Hematopoietic multipotent progenitor cell treated with erythropoietin and hydrocortisone succinate and interleukin-3 and kit ligand, for 17 days (in vitro differentiated cells): ENCODE data around the gene LRIG1.

ENCODE experiments used
- DNase-seq: peaks from one replicate; pipeline ENCODE4 v3.0.0-alpha.2; 2015; ENCODE audit warnings: low spot score

Gene LRIG1

DNA sequence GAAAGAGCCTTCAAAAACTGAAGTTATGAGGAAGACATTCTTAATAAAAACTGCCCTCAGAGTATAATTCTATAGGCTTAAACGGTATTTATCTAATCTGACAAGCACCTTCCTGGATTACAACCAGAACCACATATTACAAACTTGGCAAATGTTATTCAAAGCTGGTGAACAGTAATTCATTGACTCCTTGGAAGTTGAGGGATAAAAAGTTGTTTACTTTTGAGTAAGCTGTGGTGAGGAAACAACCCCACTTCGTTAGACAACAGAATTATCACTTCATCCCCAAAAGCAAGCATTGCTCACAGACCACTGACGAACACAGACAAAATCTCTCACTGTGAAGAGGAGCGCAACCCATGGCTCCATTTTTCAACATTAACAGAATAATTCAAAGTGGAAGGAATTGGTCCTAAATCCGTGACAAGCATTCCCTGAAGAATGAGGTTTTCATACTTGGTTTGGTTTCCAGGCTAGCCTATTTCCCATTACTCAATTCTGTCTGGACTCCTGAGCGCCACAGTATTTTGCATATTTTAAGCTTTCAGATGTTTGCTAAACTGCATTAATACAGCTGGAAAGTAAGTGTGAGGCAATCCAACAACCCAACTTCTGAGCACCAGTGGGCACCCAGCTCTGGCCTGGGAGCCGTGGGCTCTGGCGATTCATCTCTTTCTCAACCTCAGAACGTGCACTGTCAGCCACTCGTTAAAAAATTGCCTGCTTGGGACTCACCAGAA is 32.7 kb downstream of the LRIG1 start:
- DNase-seq = no peak

DNA sequence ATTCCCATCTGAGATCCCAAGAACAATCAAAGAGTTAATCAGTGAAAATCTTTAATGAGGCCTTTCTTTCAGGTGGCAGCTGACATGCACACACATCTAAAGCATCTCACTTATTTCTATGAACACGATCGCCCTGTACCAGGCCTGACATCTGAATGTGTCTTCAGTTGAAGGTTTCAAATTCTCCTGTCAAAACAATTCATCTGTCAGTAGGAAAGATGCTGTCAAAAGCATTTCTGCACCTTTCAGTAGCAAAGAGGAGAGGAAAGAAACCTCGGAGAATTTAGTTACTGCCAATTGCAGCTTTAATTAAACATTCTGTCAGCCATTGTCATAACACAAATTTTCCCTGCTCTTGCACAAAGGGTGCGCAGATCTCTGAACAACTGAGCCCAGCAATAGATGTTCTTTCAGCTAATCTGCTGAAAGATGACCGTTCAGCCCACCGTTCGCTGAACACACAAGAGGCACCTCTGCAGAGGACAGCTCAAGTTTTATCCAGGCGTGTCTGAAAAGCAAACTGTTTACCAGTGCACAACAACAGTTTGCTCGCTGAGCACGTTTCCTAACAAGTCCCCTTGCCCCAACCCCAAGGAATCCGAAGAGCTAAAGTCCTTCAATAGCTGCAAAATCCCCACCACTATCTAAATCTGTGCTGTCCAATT is 34.1 kb downstream of the LRIG1 start:
- no peak for DNase-seq

GRCh38 chr3:66465587-66465986 is 35.2 kb downstream of the LRIG1 start:
- no peak for DNase-seq

- DNase-seq = no peak
These were observed 35.8 kb downstream of the LRIG1 start for GRCh38 chr3:66465034-66465433.

- no peak for DNase-seq
These were observed 36.3 kb downstream of the LRIG1 start for GRCh38 chr3:66464512-66464894.

GRCh38 chr3:66463730-66464511 is 36.9 kb downstream of the LRIG1 start:
- no peak for DNase-seq

GRCh38 chr3:66463054-66463631 is 37.7 kb downstream of the LRIG1 start:
- DNase-seq = no peak

DNA sequence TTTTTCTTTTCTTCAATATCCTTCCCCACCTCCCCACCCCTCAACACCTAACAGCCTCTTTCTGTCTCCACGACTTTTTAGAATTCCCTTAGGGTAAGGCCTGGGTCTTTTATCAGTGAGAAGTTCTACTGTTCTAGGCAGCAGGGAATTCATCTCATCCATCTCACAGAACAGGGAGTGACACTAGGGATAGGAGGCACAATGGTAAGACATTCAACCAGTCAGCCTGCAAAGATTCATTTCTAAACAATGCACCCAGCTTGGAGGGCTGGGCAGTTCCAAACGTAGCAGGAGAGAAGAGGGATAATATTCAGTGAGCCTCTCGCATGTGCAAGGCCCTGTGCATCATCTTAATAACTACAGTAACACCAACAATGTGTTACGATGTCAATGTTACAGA is 43.6 kb downstream of the LRIG1 start:
- no peak for DNase-seq

DNA sequence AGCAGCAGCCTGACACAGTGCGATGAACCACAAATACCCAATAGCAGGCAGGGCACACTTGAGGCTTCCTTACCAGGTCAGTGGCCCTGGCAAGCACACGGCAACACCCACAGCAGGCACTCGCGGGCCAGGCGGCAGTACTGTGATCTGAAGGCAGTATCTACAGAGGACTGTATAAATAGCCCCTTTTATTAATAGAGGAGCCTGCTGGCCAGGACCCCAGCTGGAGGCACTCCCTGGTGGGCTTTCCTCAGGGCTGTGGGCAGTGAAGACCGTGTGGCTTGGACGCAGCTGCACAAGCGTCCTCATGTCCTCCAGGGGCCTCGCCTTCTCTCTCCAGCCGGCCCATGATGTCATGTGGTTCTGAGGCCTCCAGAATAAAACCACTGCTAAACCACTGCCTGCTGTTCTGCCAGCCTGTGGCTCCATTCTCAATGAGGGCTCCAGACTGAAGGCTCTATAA is 44.1 kb downstream of the LRIG1 start:
- DNase-seq = no peak

- DNase-seq = no peak
These were observed 46.4 kb downstream of the LRIG1 start for GRCh38 chr3:66454464-66454859.

DNA sequence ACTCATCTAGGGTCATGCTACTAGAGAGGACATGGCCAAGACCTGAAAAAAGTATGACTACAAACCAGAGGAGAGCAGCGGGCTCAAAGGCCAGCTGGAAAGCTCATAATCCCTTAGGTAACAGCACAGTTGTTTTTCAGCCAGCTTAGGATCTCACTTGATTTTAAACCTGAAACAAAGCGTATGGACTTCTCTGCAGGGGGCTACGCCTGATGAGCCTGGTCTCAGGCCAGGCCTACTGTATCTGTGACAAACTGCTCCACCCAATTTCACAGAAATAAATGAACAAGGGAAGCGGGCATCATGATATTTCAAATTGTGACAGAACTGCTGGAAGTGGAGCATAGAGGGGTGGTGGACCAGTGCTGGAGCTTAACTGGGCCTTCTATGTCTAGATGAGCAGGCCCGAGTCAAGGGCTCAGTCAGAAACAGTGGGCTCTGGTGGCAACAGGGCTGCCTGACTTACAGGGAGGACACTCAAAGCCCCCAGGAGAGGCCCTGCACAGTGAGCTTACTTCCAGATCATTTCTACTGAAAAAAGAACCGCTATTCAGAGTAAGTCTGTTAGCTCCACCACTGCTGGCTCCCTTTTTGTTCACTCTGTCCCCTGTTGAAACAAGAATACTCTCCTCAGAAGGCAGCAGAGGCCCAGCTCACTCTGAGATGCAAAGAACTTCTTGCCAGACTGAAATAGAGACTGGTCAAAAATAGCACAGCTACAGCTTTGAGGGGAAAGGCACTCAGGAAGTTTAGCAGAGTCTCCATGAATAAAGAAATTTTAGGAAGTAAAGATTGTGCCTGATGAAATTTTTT is 47.0 kb downstream of the LRIG1 start:
- DNase-seq = no peak

DNA sequence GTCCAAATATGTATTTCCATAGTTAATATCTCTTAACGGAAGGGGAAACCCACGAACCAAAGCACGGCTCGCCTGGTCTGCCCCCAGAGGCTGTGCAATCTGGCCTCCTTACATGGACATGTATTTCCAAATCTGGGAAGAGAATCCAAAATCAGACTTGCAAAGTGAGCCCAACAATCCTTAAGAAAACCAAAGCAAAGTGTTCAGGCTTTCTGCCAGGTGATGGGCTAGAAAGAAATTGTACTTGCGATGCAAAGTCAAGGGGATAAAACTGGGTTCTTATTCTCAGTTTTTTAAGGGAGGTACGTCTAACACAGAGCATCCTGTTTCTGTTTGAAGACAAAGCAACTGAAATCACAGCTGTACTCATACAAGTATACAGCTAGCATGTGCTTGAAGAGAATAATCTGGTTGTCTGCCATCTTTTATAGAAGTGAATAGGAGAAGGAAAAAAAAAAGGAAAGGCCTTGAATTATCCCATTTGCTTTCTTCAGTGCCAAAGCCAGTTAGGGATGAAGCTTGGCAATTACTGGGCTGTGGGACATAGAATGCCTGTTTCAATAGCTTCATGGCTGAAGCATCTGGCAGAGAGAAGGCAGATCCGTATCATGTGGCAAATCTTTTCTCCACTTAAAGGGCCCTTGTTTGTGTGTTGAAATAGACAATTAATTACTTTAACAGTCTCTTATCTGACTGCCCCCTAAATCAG is 48.4 kb downstream of the LRIG1 start:
- no peak for DNase-seq

- DNase-seq = no peak
These were observed 49.1 kb downstream of the LRIG1 start for GRCh38 chr3:66451766-66452165.

DNA sequence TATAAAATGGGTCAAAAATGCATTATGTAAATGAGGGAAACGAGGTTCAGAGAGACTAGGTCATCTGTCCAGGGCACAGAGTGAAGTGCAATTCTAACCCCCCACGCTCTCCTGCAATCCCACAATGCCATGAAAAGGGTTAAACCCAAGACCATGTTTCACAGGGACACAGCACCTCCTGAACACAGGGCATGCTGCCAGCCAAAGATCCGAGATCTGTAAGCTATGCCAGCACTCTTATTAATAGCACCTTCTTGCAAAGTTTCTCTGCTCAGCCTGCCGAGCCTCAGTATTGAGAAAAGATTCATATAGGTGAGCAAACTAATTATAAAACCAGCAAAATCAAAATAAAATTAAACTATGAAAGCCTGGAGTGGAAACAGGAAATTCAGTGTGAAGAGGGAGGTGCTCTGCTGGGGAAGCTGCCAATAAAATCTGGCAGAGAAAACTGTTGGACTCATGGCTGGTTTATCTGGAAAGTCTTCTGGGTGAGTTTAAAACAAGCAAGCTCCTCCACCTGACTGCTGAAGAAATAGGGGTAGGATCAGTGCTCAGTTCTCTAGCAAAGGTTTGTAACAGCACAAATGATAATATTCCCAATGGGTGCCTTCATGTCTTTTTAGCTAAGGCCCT is 50.3 kb downstream of the LRIG1 start:
- DNase-seq = no peak

GRCh38 chr3:66449411-66449974 is 51.3 kb downstream of the LRIG1 start:
- DNase-seq = no peak

DNA sequence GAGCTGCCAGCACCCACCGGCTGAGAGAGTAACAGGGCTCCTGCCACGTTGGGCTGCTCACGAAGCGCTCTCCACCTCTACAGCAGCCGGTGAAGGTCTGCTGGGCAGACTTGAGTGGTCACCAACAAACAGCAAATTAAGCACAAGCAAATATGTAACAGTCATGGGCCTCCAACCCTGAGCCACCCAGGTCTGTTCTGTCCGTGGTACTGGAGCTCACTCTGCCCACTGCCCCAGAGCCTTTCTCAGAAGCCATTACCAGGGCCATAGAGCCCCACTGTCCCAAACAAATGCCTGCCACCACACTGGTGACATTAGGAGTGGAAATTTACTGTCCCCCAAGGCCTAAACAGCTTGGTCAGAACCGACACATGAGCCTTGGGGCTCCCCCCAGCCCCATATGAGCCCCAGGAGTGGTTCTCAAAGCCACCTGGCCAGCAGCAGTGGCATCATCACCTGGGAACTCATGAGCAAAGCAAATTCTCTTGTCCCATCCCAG is 56.6 kb downstream of the LRIG1 start:
- DNase-seq = no peak

DNA sequence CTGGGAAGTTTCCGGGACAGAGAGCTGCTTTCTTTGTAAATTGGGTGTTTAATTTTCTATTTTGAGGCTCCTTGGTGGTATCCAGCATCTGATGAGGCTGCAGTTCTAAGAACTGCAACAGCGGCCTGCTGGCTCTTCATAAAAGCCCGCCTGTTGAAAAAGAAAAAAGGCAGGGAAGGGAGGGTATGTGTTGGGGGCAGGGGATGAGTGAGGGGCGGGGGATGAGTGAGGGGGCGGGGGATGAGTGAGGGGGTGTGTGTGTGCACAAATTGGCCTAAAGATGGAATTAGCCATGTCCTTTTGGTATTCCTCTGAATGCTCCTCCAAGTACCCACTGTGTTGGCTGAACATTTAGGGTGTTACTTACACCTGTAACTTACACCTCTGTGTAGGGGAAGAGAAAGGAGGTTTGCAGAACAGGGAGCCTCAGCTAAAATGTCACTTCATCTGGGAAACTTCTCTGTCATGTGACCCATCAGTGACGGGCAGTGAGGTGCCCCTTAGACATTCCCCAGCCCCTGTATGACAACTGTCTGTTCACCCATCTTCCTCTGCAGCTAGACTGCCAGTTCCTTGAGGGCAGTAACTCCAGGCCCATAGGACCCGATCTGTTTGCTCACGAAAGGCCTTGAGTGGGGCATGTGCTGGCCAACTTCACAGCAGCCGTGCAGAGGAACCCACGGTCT is 57.6 kb downstream of the LRIG1 start:
- no peak for DNase-seq

GRCh38 chr3:66442254-66443117 is 58.3 kb downstream of the LRIG1 start:
- DNase-seq = no peak
